ENCODE data around the gene SERGEF.

GRCh38 chr11:17822401-17822781, 190.5 kb downstream of the SERGEF start:
- TF ChIP-seq ZBTB7A (CRISPR knock-in tag; IDR thresholded peaks at IDR 0.05) (no peak), TEAD3 (CRISPR knock-in tag; optimal IDR thresholded peaks at IDR 0.05; ENCODE audit: borderline replicate concordance) (no peak), ZSCAN21 (CRISPR knock-in tag; IDR thresholded peaks at IDR 0.05; ENCODE audit: borderline replicate concordance) (no peak), ZFP36L1 (CRISPR knock-in tag; IDR thresholded peaks at IDR 0.05) (no peak), NCOR1 (IDR thresholded peaks at IDR 0.05; ENCODE audit: borderline replicate concordance, low read length) (no peak)
